Measurements from ENCODE around the gene SCRG1.

Gene SCRG1

GRCh38 chr4:173386751-173387150, 12.2 kb downstream of the SCRG1 start:
- no peaks in the 10 kb centered on the region for H3K9me3 Mint-ChIP-seq
- peaks cover 7% of the 10 kb centered on the region for H3K27me3 Mint-ChIP-seq
- ATAC-seq, result no peak
- H3K4me3 Mint-ChIP-seq, result no peak overlapping the region
- no peak overlapping the region for H3K27ac Mint-ChIP-seq
- no peaks in the 10 kb centered on the region for H3K4me1 Mint-ChIP-seq
- H3K36me3 Mint-ChIP-seq, result no peaks in the 10 kb centered on the region

GRCh38 chr4:173382349-173382748, 16.6 kb downstream of the SCRG1 start:
- Mint-ChIP-seq H3K27ac (no peak overlapping the region), H3K9me3 (no peaks in the 10 kb centered on the region), H3K4me1 (no peaks in the 10 kb centered on the region), H3K27me3 (peaks cover 7% of the 10 kb centered on the region), H3K4me3 (no peak overlapping the region), H3K36me3 (no peaks in the 10 kb centered on the region)
- no peak for ATAC-seq

- ATAC-seq, result no peak
- no peak overlapping the region for H3K4me3 Mint-ChIP-seq
- H3K9me3 Mint-ChIP-seq, result no peaks in the 10 kb centered on the region
- peaks cover 7% of the 10 kb centered on the region for H3K27me3 Mint-ChIP-seq
- no peak overlapping the region for H3K27ac Mint-ChIP-seq
- no peaks in the 10 kb centered on the region for H3K4me1 Mint-ChIP-seq
- H3K36me3 Mint-ChIP-seq, result no peaks in the 10 kb centered on the region
Observed at GRCh38 chr4:173381610-173382009, 17.3 kb downstream of the SCRG1 start.

- Mint-ChIP-seq H3K27ac (no peak overlapping the region), H3K36me3 (no peaks in the 10 kb centered on the region), H3K9me3 (no peaks in the 10 kb centered on the region), H3K27me3 (peaks cover 7% of the 10 kb centered on the region), H3K4me3 (no peak overlapping the region), H3K4me1 (no peaks in the 10 kb centered on the region)
- no peak for ATAC-seq
Observed at GRCh38 chr4:173380987-173381386, 17.9 kb downstream of the SCRG1 start.

- Mint-ChIP-seq H3K9me3 (no peaks in the 10 kb centered on the region), H3K27ac (no peak overlapping the region), H3K36me3 (no peaks in the 10 kb centered on the region), H3K4me3 (no peak overlapping the region), H3K27me3 (peaks cover 7% of the 10 kb centered on the region), H3K4me1 (no peaks in the 10 kb centered on the region)
- ATAC-seq, result no peak
Observed at GRCh38 chr4:173379929-173380328, 19.0 kb downstream of the SCRG1 start.

- Mint-ChIP-seq H3K36me3 (no peaks in the 10 kb centered on the region), H3K4me3 (no peak overlapping the region), H3K27ac (no peak overlapping the region), H3K4me1 (peaks cover 16% of the 10 kb centered on the region), H3K9me3 (no peaks in the 10 kb centered on the region), H3K27me3 (peaks cover 9% of the 10 kb centered on the region)
- no peak for ATAC-seq
Observed at GRCh38 chr4:173374588-173374987, 24.3 kb downstream of the SCRG1 start.

- Mint-ChIP-seq H3K9me3 (no peaks in the 10 kb centered on the region), H3K4me1 (peaks cover 21% of the 10 kb centered on the region), H3K4me3 (peak overlapping the region; percentile 100), H3K27me3 (peaks cover 9% of the 10 kb centered on the region), H3K36me3 (no peaks in the 10 kb centered on the region), H3K27ac (peak overlapping the region; percentile 83)
- ATAC-seq, result peak; percentile 37
Observed at GRCh38 chr4:173371292-173372192, 27.4 kb downstream of the SCRG1 start.

GRCh38 chr4:173370477-173371291, 28.2 kb downstream of the SCRG1 start, which contains the start of gene SAP30:
Gene SAP30, plus strand, starts transcription at chr4:173370954. Its CDS starts 229 bp downstream, at chr4:173371183.
- Mint-ChIP-seq H3K9me3 (no peaks in the 10 kb centered on the region), H3K4me1 (peaks cover 21% of the 10 kb centered on the region), H3K27me3 (peaks cover 9% of the 10 kb centered on the region), H3K27ac (peak within 1 kb of the TSS; percentile 83), H3K4me3 (peak within 1 kb of the TSS; percentile 100), H3K36me3 (no peaks in the 10 kb centered on the region)
- ATAC-seq, result peak; percentile 95

- Mint-ChIP-seq H3K9me3 (no peaks in the 10 kb centered on the region), H3K27me3 (peaks cover 9% of the 10 kb centered on the region), H3K27ac (peak overlapping the region; percentile 83), H3K36me3 (no peaks in the 10 kb centered on the region), H3K4me3 (peak overlapping the region; percentile 100), H3K4me1 (peaks cover 21% of the 10 kb centered on the region)
- ATAC-seq, result peak; percentile 61
Observed at GRCh38 chr4:173370130-173370476, 28.8 kb downstream of the SCRG1 start.

- H3K36me3 Mint-ChIP-seq, result no peaks in the 10 kb centered on the region
- no peak overlapping the region for H3K4me3 Mint-ChIP-seq
- H3K27me3 Mint-ChIP-seq, result peaks cover 2% of the 10 kb centered on the region
- no peaks in the 10 kb centered on the region for H3K9me3 Mint-ChIP-seq
- no peak overlapping the region for H3K27ac Mint-ChIP-seq
- H3K4me1 Mint-ChIP-seq, result peaks cover 15% of the 10 kb centered on the region
- ATAC-seq, result no peak
Observed at GRCh38 chr4:173367946-173368345, 31.0 kb downstream of the SCRG1 start.

GRCh38 chr4:173367285-173367684, 31.6 kb downstream of the SCRG1 start:
- no peak overlapping the region for H3K27ac Mint-ChIP-seq
- no peak for ATAC-seq
- no peaks in the 10 kb centered on the region for H3K27me3 Mint-ChIP-seq
- H3K36me3 Mint-ChIP-seq, result no peaks in the 10 kb centered on the region
- H3K4me1 Mint-ChIP-seq, result peaks cover 14% of the 10 kb centered on the region
- no peaks in the 10 kb centered on the region for H3K9me3 Mint-ChIP-seq
- no peak overlapping the region for H3K4me3 Mint-ChIP-seq

GRCh38 chr4:173365359-173365996, 33.4 kb downstream of the SCRG1 start:
- Mint-ChIP-seq H3K4me1 (peaks cover 5% of the 10 kb centered on the region), H3K9me3 (no peaks in the 10 kb centered on the region), H3K4me3 (no peak overlapping the region), H3K27ac (no peak overlapping the region), H3K36me3 (no peaks in the 10 kb centered on the region), H3K27me3 (no peaks in the 10 kb centered on the region)
- no peak for ATAC-seq

GRCh38 chr4:173362666-173363065, 36.2 kb downstream of the SCRG1 start:
- Mint-ChIP-seq H3K4me1 (no peaks in the 10 kb centered on the region), H3K9me3 (no peaks in the 10 kb centered on the region), H3K27ac (no peak overlapping the region), H3K4me3 (no peak overlapping the region), H3K36me3 (no peaks in the 10 kb centered on the region), H3K27me3 (no peaks in the 10 kb centered on the region)
- ATAC-seq, result no peak

- Mint-ChIP-seq H3K36me3 (no peaks in the 10 kb centered on the region), H3K27ac (no peak overlapping the region), H3K4me3 (no peak overlapping the region), H3K9me3 (no peaks in the 10 kb centered on the region), H3K4me1 (no peaks in the 10 kb centered on the region), H3K27me3 (no peaks in the 10 kb centered on the region)
- ATAC-seq, result no peak
Observed at GRCh38 chr4:173360587-173361221, 38.2 kb downstream of the SCRG1 start.

GRCh38 chr4:173357939-173358338, 41.0 kb downstream of the SCRG1 start:
- ATAC-seq, result no peak
- H3K27me3 Mint-ChIP-seq, result no peaks in the 10 kb centered on the region
- no peaks in the 10 kb centered on the region for H3K9me3 Mint-ChIP-seq
- H3K36me3 Mint-ChIP-seq, result no peaks in the 10 kb centered on the region
- H3K4me3 Mint-ChIP-seq, result no peak overlapping the region
- no peak overlapping the region for H3K27ac Mint-ChIP-seq
- no peaks in the 10 kb centered on the region for H3K4me1 Mint-ChIP-seq

Measured in stimulated activated memory B cell treated with anti-CD40 and anti-IgM and Interleukin-4, amounts not matched to agents 10 μg/mL and 1 μg/mL and 100 μg/mL, for 72 hours (primary cell).